SK-N-SH (cell line): ENCODE measurements around the gene MVD.

Experiments used
- FOSL2 ChIP-seq: IDR thresholded peaks from 2 replicates; pipeline ENCODE4 v1.4.0; 2012; ENCODE audit warnings: low read depth, mild to moderate bottlenecking, moderate library complexity, borderline replicate concordance
- NFIC ChIP-seq: IDR thresholded peaks from 2 replicates; pipeline ENCODE4 v1.4.0; 2012; ENCODE audit warnings: borderline replicate concordance
- USF1 ChIP-seq: IDR thresholded peaks from 2 replicates; pipeline ENCODE4 v1.4.0; 2012; ENCODE audit warnings: low read depth, borderline replicate concordance
- TF ChIP-seq, protein P1 (sequence below): fragments of 200-600 bp; sonication (generic); IDR thresholded peaks from 2 replicates; pipeline ENCODE4 v1.6.1; 2017; ENCODE audit warnings: antibody characterized with exemption, mild to moderate bottlenecking, moderate library complexity
- TF ChIP-seq, protein P2 (sequence below): fragments of 150-350 bp; IDR thresholded peaks from 2 replicates; pipeline ENCODE4 v1.6.1; 2017; ENCODE audit warnings: antibody characterized with exemption, low read length, low read depth, borderline replicate concordance

DNA sequence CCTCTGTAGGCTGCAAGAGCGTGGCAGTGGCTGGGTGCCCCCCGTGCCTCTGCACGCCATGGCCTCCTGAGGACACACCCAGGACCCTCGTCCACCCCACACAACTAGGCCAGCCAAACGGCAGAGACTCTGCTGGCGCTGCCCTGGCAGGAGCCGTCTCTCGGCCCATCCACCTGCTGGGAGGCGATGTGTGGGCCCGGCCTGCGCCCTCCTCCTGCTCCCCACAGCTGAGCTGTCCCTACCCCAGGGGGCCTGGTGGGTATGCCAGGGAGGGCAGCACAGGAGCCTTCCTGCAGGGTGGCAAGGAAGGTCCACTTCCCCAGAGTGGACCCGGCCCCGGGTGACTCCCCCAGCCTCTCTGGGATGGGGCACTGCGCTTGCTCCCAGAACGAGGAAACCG, 36.3 kb upstream of the MVD start:
- TF ChIP-seq, protein P1, sequence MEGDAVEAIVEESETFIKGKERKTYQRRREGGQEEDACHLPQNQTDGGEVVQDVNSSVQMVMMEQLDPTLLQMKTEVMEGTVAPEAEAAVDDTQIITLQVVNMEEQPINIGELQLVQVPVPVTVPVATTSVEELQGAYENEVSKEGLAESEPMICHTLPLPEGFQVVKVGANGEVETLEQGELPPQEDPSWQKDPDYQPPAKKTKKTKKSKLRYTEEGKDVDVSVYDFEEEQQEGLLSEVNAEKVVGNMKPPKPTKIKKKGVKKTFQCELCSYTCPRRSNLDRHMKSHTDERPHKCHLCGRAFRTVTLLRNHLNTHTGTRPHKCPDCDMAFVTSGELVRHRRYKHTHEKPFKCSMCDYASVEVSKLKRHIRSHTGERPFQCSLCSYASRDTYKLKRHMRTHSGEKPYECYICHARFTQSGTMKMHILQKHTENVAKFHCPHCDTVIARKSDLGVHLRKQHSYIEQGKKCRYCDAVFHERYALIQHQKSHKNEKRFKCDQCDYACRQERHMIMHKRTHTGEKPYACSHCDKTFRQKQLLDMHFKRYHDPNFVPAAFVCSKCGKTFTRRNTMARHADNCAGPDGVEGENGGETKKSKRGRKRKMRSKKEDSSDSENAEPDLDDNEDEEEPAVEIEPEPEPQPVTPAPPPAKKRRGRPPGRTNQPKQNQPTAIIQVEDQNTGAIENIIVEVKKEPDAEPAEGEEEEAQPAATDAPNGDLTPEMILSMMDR = no peak
- TF ChIP-seq FOSL2 (no peak), NFIC (no peak), USF1 (no peak)
- TF ChIP-seq, protein P2, sequence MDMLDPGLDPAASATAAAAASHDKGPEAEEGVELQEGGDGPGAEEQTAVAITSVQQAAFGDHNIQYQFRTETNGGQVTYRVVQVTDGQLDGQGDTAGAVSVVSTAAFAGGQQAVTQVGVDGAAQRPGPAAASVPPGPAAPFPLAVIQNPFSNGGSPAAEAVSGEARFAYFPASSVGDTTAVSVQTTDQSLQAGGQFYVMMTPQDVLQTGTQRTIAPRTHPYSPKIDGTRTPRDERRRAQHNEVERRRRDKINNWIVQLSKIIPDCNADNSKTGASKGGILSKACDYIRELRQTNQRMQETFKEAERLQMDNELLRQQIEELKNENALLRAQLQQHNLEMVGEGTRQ = no peak
